Astrocyte (in vitro differentiated cells and primary cell): ENCODE results near the gene ENOX1. TPM values are rescaled to one million over a fixed set of nuclear protein-coding genes. Genes with fewer than 3 reads are reported as not detected.

ENCODE experiments used
- DNase-seq: peaks from one replicate; pipeline ENCODE4 v3.0.0-alpha.2; 2010; ENCODE audit warnings: low read depth
- FAIRE-seq: peaks from 2 replicates; lab custom pipeline; 2011; peaks lifted over from hg19 to GRCh38; lab: Jason Lieb, UNC
- H2AFZ ChIP-seq: 2 replicates; pipeline ENCODE4 v1.6.0; 2012; ENCODE audit warnings: low read depth, low read length, inconsistent platforms
- H3K27ac ChIP-seq: 2 replicates; pipeline ENCODE4 v1.5.1; 2011; ENCODE audit warnings: low read depth, low read length, inconsistent platforms
- H3K27me3 ChIP-seq: 2 replicates; pipeline ENCODE4 v1.6.0; 2011; ENCODE audit warnings: low read length, inconsistent platforms; ENCODE audit not compliant: insufficient read depth
- H3K36me3 ChIP-seq: 2 replicates; pipeline ENCODE4 v1.5.1; 2011; ENCODE audit warnings: low read length, inconsistent platforms; ENCODE audit not compliant: insufficient read depth
- H3K4me1 ChIP-seq: 2 replicates; pipeline ENCODE4 v1.5.1; 2011; ENCODE audit warnings: low read length, inconsistent platforms; ENCODE audit not compliant: insufficient read depth
- H3K4me2 ChIP-seq: 2 replicates; pipeline ENCODE4 v1.6.0; 2012; ENCODE audit warnings: low read length, inconsistent platforms
- H3K4me3 ChIP-seq: 2 replicates; pipeline ENCODE4 v1.5.1; 2011; ENCODE audit warnings: low read depth, mild to moderate bottlenecking, low read length, inconsistent platforms; ENCODE audit not compliant: insufficient read depth
- H3K79me2 ChIP-seq: 2 replicates; pipeline ENCODE4 v1.6.0; 2012; ENCODE audit warnings: mild to moderate bottlenecking, low read length, inconsistent platforms; ENCODE audit not compliant: insufficient read depth
- H3K9ac ChIP-seq: 2 replicates; pipeline ENCODE4 v1.6.0; 2012; ENCODE audit warnings: mild to moderate bottlenecking, low read length, inconsistent platforms
- H3K9me3 ChIP-seq: 2 replicates; pipeline ENCODE4 v1.5.1; 2012; ENCODE audit warnings: low read depth, mild to moderate bottlenecking, low read length, inconsistent platforms; ENCODE audit not compliant: insufficient read depth
- H4K20me1 ChIP-seq: 2 replicates; pipeline ENCODE4 v1.6.0; 2012; ENCODE audit warnings: low read length, inconsistent platforms; ENCODE audit not compliant: insufficient read depth
- H3K27ac Mint-ChIP-seq: one replicate; pipeline ENCODE4 v1.8.0; 2021; ENCODE audit warnings: mild to moderate bottlenecking, mixed read lengths; ENCODE audit not compliant: unreplicated experiment
- H3K27me3 Mint-ChIP-seq: one replicate; pipeline ENCODE4 v1.8.0; 2021; ENCODE audit warnings: low read depth, mixed read lengths; ENCODE audit not compliant: unreplicated experiment
- H3K36me3 Mint-ChIP-seq: one replicate; pipeline ENCODE4 v1.8.0; 2021; ENCODE audit warnings: low read depth, mixed read lengths; ENCODE audit not compliant: unreplicated experiment
- H3K4me1 Mint-ChIP-seq: one replicate; pipeline ENCODE4 v1.8.0; 2021; ENCODE audit warnings: low read depth, mixed read lengths; ENCODE audit not compliant: unreplicated experiment
- H3K4me3 Mint-ChIP-seq: one replicate; pipeline ENCODE4 v1.8.0; 2021; ENCODE audit warnings: mild to moderate bottlenecking, moderate library complexity, mixed read lengths; ENCODE audit not compliant: unreplicated experiment
- H3K9me3 Mint-ChIP-seq: one replicate; pipeline ENCODE4 v1.8.0; 2021; ENCODE audit warnings: mild to moderate bottlenecking, mixed read lengths; ENCODE audit not compliant: unreplicated experiment
- CTCF ChIP-seq: IDR thresholded peaks from 2 replicates; pipeline ENCODE4 v1.5.1; 2011; ENCODE audit warnings: low read depth, mild to moderate bottlenecking, inconsistent platforms, low read length, moderate library complexity; ENCODE audit not compliant: insufficient read depth
- EZH2 ChIP-seq: IDR thresholded peaks from 2 replicates; pipeline ENCODE4 v1.6.1; 2012; ENCODE audit warnings: mild to moderate bottlenecking, low read length, inconsistent platforms; ENCODE audit not compliant: insufficient read depth
- total RNA-seq: library from RNA; stranded (reverse); gene quantifications from 2 replicates; pipeline ENCODE4 v1.2.1, GENCODE V29; 2021

ENOX1 gene
- total RNA-seq, 1 donor from 2014 or later: 2.3 TPM

- Histone ChIP-seq H4K20me1 (no peaks in the 10 kb centered on the region), H3K9me3 (no peaks in the 10 kb centered on the region), H2AFZ (no peak overlapping the region), H3K36me3 (no peaks in the 10 kb centered on the region), H3K4me1 (no peaks in the 10 kb centered on the region), H3K9ac (no peak overlapping the region), H3K79me2 (no peaks in the 10 kb centered on the region), H3K27ac (no peak overlapping the region), H3K27me3 (no peaks in the 10 kb centered on the region), H3K4me3 (no peak overlapping the region), H3K4me2 (no peak overlapping the region)
- TF ChIP-seq EZH2 (no peak), CTCF (no peak)
- no peak overlapping the region for H3K27ac Mint-ChIP-seq
- DNase-seq (no peak), FAIRE-seq (no peak)
- H3K4me1 Mint-ChIP-seq: no peaks in the 10 kb centered on the region
- H3K4me3 Mint-ChIP-seq: no peak overlapping the region
- no peaks in the 10 kb centered on the region for H3K27me3 Mint-ChIP-seq
- H3K36me3 Mint-ChIP-seq: no peaks in the 10 kb centered on the region
- no peaks in the 10 kb centered on the region for H3K9me3 Mint-ChIP-seq
Observed at GRCh38 chr13:43631106-43631505, 155.7 kb downstream of the ENOX1 start.

- no peak overlapping the region for H3K4me3 Mint-ChIP-seq
- no peaks in the 10 kb centered on the region for H3K27me3 Mint-ChIP-seq
- no peak for FAIRE-seq
Observed at GRCh38 chr13:43629691-43630480, 156.9 kb downstream of the ENOX1 start.

More at GRCh38 chr13:43629691-43630480, 156.9 kb downstream of the ENOX1 start:
- no peak overlapping the region for H2AFZ ChIP-seq
- no peaks in the 10 kb centered on the region for H3K4me1 ChIP-seq
- Mint-ChIP-seq H3K9me3 (no peaks in the 10 kb centered on the region), H3K4me1 (no peaks in the 10 kb centered on the region), H3K36me3 (no peaks in the 10 kb centered on the region), H3K27ac (no peak overlapping the region)
- DNase-seq: no peak
- TF ChIP-seq EZH2 (no peak), CTCF (no peak)
- H3K9ac ChIP-seq: no peak overlapping the region
- H3K27ac ChIP-seq: no peak overlapping the region
- no peak overlapping the region for H3K4me3 ChIP-seq
- H3K36me3 ChIP-seq: no peaks in the 10 kb centered on the region
- no peaks in the 10 kb centered on the region for H3K79me2 ChIP-seq
- H4K20me1 ChIP-seq: no peaks in the 10 kb centered on the region
- H3K9me3 ChIP-seq: no peaks in the 10 kb centered on the region
- H3K27me3 ChIP-seq: no peaks in the 10 kb centered on the region
- H3K4me2 ChIP-seq: no peak overlapping the region
